T-cell (primary cell): ENCODE results near the gene LGALS12. TPM values are rescaled to one million over a fixed set of nuclear protein-coding genes. Genes with fewer than 3 reads are reported as not detected.
A peak's percentile ranks its signal among the peaks of the same experiment; 100 is the strongest.

Experiments
- ATAC-seq, 4 experiments: fragments of 200-7000 bp in 3 of 4; fragments of 150-1000 bp in 1 of 4; cut with Tn5 transposase; replicated peaks in 1 of 4; 1 replicate in 3 of 4; 2 replicates in 1 of 4; pipeline ENCODE4 v1.10.0; 2021; ENCODE audit warnings: moderate library complexity in 3 of 4, mild to moderate bottlenecking in 2 of 4, moderate number of reproducible peaks in 1 of 4
- CTCF ChIA-PET, 2 donors: fragments of 300-600 bp; sonication (Branson Sonifier 250); formaldehyde crosslinking; loops; one replicate each; lab custom pipeline; 2022; ENCODE audit warnings: antibody characterized with exemption in 2 of 2; lab: Charles Lee
- POLR2A ChIA-PET, 2 donors: fragments of 300-600 bp; sonication (Branson Sonifier 250); formaldehyde crosslinking; loops; one replicate each; lab custom pipeline; 2022; ENCODE audit warnings: antibody characterized with exemption in 2 of 2; lab: Charles Lee
- DNase-seq, 35 experiments: peaks; one replicate each; pipeline versions ENCODE4 v3.0.0 to v3.0.0-alpha.2; 2013 to 2023
- H3K27ac ChIP-seq: one replicate; pipeline ENCODE4 v1.5.1; 2013; ENCODE audit warnings: low read length
- H3K27me3 ChIP-seq, 2 experiments: replicated peaks in 1 of 2; 1 replicate in 1 of 2; 2 replicates in 1 of 2; pipeline versions ENCODE4 v1.6.1 to v1.7.0; 2013; ENCODE audit warnings: low read length in 1 of 2, mixed read lengths in 1 of 2; ENCODE audit not compliant: control insufficient read depth in 2 of 2, insufficient read depth in 2 of 2; ENCODE audit errors: extremely low read depth in 1 of 2
- H3K36me3 ChIP-seq, 2 donors: 1 replicate in 1 of 2; 2 replicates in 1 of 2; pipeline versions ENCODE4 v1.6.1 to v1.7.0; 2013; ENCODE audit warnings: low read length in 1 of 2; ENCODE audit not compliant: control insufficient read depth in 2 of 2, insufficient read depth in 1 of 2; ENCODE audit errors: extremely low read depth in 1 of 2
- H3K4me1 ChIP-seq, 2 experiments: 1 replicate in 1 of 2; 2 replicates in 1 of 2; pipeline versions ENCODE4 v1.6.1 to v1.7.0; 2013; ENCODE audit warnings: low read length in 2 of 2, mixed read lengths in 1 of 2; ENCODE audit not compliant: insufficient read depth in 2 of 2, control insufficient read depth in 1 of 2; ENCODE audit errors: extremely low read depth in 1 of 2
- H3K4me3 ChIP-seq, 2 donors: 1 replicate in 1 of 2; 2 replicates in 1 of 2; pipeline versions ENCODE4 v1.5.1 to v1.7.0; 2013; ENCODE audit warnings: mild to moderate bottlenecking in 2 of 2, low read length in 1 of 2, moderate library complexity in 1 of 2; ENCODE audit not compliant: control insufficient read depth in 1 of 2; ENCODE audit errors: extremely low read depth in 1 of 2
- H3K9me3 ChIP-seq: 2 replicates; pipeline ENCODE4 v1.7.0; 2013
- H3K27ac Mint-ChIP-seq, 2 donors: one replicate each; pipeline ENCODE4 v1.8.0; 2020 to 2021; ENCODE audit warnings: mild to moderate bottlenecking in 2 of 2, mixed read lengths in 2 of 2
- H3K27me3 Mint-ChIP-seq, 2 donors: one replicate each; pipeline ENCODE4 v1.8.0; 2021 to 2022; ENCODE audit warnings: mixed read lengths in 2 of 2
- H3K36me3 Mint-ChIP-seq: one replicate; pipeline ENCODE4 v1.8.0; 2021; ENCODE audit warnings: mixed read lengths
- H3K4me1 Mint-ChIP-seq, 3 donors: one replicate each; pipeline ENCODE4 v1.8.0; 2020 to 2022; ENCODE audit warnings: mixed read lengths in 3 of 3, mild to moderate bottlenecking in 1 of 3
- H3K4me3 Mint-ChIP-seq, 3 donors: one replicate each; pipeline ENCODE4 v1.8.0; 2020 to 2022; ENCODE audit warnings: mild to moderate bottlenecking in 3 of 3, mixed read lengths in 3 of 3, moderate library complexity in 3 of 3
- H3K9me3 Mint-ChIP-seq, 3 donors: one replicate each; pipeline ENCODE4 v1.8.0; 2020 to 2022; ENCODE audit warnings: mixed read lengths in 3 of 3
- WGBS: methylation state at CpG from one replicate; pipeline ENCODE4 v1.1.5; 2013; ENCODE audit warnings: missing lambda C conversion rate; ENCODE audit not compliant: insufficient coverage; 5-methylcytosine and 5-hydroxymethylcytosine counted together
- total RNA-seq, 35 experiments: library from RNA in 6 of 35; stranded (reverse) in 6 of 35; fragments of 120-200 nt in 1 of 35; gene quantifications; one replicate each; pipeline versions ENCODE4 v1.2.1 to v1.2.4 and lab custom pipeline; 2013 to 2026

Gene LGALS12, protein sequence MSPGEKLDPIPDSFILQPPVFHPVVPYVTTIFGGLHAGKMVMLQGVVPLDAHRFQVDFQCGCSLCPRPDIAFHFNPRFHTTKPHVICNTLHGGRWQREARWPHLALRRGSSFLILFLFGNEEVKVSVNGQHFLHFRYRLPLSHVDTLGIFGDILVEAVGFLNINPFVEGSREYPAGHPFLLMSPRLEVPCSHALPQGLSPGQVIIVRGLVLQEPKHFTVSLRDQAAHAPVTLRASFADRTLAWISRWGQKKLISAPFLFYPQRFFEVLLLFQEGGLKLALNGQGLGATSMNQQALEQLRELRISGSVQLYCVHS
- total RNA-seq (not detected), total RNA-seq (lab: John Stamatoyannopoulos, UW) (0 to 0.55 (median 0) reads per million in 29 experiments)
- 0.09 TPM for total RNA-seq (2013)

DNA sequence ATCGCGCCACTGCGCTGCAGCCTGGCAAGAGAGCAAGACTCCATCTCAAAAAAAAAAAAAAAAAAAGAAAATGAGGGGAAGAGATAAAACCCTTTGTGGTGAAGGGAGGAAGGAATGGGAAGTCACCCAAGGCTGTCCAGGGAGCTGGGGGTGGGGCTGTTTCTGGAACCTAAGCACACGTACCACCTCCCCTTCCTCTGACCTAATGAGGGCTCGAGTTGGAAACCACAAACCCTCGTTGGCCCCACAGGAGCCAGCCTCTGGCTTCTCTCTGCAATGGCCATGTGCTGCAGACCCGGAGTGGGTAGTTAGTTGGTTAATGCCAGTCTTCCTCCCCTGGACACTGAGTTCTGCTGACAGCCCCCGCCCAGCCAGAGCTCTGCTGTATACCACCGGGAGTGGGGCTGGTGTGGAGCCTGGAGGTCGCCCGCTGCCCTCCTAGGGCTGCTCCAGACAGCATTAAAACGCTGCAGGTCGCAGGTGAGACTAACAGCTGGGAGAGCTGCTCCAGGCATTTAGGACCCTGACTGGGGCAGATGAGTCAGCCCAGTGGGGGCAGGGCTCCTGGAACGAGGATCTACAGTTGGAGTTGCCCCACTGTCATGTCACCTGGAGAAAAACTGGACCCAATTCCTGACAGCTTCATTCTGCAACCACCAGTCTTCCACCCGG lies at the start of gene LGALS12:
LGALS12 (plus strand) TSS at position 228 of the 672 bp plus-strand sequence; CDS start at position 603, 375 bp downstream.
- no peaks in the 10 kb centered on the region for H3K27me3 Mint-ChIP-seq
- no peak within 1 kb of the TSS for H3K27ac ChIP-seq
- POLR2A ChIA-PET: no interaction called here
- ATAC-seq: no peak
- 60% methylated on average over 6 of the region's 15 CpGs for WGBS
- H3K36me3 Mint-ChIP-seq: no peaks in the 10 kb centered on the region
- H3K4me3 Mint-ChIP-seq: peak within 1 kb of the TSS in 1 of 3 donors; percentile 36
- H3K4me1 ChIP-seq: peaks cover 0 to 16% of the 10 kb centered on the region in 2 experiments
- H3K4me3 ChIP-seq: no peak within 1 kb of the TSS
- no peak within 1 kb of the TSS for H3K27ac Mint-ChIP-seq
- H3K27me3 ChIP-seq: peaks cover 0 to 5% of the 10 kb centered on the region in 2 experiments
- peaks cover 8 to 22% (median 15%) of the 10 kb centered on the region in 3 donors for H3K4me1 Mint-ChIP-seq
- no peaks in the 10 kb centered on the region for H3K9me3 ChIP-seq
- no peaks in the 10 kb centered on the region for H3K36me3 ChIP-seq
- DNase-seq: peak in 1 of 35 experiments; percentile 23
- CTCF ChIA-PET: no interaction called here
- H3K9me3 Mint-ChIP-seq: no peaks in the 10 kb centered on the region

DNA sequence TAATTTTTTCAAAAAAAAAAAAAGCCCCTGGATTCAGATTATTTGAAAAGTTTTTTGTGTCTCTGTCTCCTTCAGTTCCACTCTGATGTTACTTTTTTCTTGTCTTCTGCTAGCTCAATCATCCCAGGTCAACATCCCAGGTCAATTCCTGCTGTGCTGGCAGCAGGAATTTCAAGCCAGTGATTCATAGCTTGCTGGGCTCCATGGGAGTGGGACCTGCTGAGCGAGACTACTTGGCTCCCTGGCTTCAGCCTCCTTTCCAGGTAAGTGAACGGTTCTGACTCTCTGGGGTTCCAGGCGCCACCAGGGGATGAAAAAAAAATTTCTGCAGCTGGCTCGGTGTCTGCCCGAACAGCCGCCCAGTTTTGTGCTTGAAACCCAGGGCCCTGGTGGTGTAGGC lies 46.3 kb upstream of the LGALS12 start:
- H3K4me1 ChIP-seq: no peaks in the 10 kb centered on the region
- Mint-ChIP-seq H3K27me3 (peaks cover 6% of the 10 kb centered on the region in 2 donors), H3K27ac (no peak overlapping the region), H3K36me3 (no peaks in the 10 kb centered on the region), H3K4me3 (no peak overlapping the region), H3K4me1 (no peaks in the 10 kb centered on the region), H3K9me3 (no peaks in the 10 kb centered on the region)
- no peaks in the 10 kb centered on the region for H3K9me3 ChIP-seq
- WGBS: 76% methylated on average over 6 of the region's 6 CpGs
- POLR2A ChIA-PET: no interaction called here
- DNase-seq (no peak), ATAC-seq (no peak)
- CTCF ChIA-PET: no interaction called here
- H3K4me3 ChIP-seq: no peak overlapping the region
- H3K36me3 ChIP-seq: no peaks in the 10 kb centered on the region
- H3K27me3 ChIP-seq: peaks cover 0 to 7% of the 10 kb centered on the region in 2 experiments
- H3K27ac ChIP-seq: no peak overlapping the region

DNA sequence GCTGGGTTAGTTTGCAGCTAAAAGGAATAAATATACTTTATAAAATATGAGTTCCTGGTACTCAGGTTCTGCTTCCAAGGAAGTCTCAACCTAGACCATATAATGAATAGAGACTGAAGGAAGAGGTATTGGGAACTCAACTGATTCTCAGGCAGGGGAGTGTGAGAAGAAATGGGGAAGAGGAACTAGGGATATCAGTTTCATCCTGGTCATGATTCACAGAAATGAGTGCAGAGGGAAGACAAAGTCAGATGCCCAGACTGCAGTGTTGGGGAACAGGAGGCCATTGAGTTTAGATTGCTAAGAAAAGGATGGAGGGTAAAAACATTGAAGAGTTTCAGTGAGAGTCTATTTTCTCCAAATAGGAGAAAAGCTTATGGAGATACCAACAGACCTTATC lies 43.7 kb upstream of the LGALS12 start:
- H3K4me1 ChIP-seq: no peaks in the 10 kb centered on the region
- H3K27ac ChIP-seq: no peak overlapping the region
- no peak for ATAC-seq
- no peaks in the 10 kb centered on the region for H3K36me3 ChIP-seq
- Mint-ChIP-seq H3K4me3 (no peak overlapping the region), H3K4me1 (no peaks in the 10 kb centered on the region), H3K27ac (no peak overlapping the region), H3K36me3 (no peaks in the 10 kb centered on the region), H3K9me3 (no peaks in the 10 kb centered on the region), H3K27me3 (peaks cover 8 to 14% of the 10 kb centered on the region in 2 donors)
- no peak for DNase-seq
- no peaks in the 10 kb centered on the region for H3K9me3 ChIP-seq
- H3K4me3 ChIP-seq: no peak overlapping the region
- CTCF ChIA-PET: no interaction called here
- peaks cover 0 to 20% of the 10 kb centered on the region in 2 experiments for H3K27me3 ChIP-seq
- POLR2A ChIA-PET: no interaction called here

DNA sequence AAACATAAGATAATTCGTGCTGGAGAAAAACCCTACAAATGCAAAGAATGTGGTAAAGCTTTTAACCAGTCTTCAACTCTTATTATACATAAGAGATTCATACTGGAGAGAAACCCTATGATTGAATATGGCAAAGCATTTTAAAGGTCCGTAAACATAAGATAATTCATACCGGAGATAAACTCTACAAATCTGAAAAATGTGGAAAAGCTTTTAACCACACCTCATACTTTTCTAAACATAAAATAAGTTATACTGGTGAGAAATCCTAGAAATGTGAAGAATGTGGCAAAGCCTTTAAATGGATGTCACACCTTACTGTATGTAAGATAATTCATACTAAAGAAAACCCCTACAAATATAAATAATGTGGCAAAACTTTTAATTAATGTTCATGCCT lies 35.6 kb upstream of the LGALS12 start:
- no CpG with 5 or more reads among the region's 3 CpGs for WGBS
- ChIA-PET POLR2A (no interaction called here), CTCF (no interaction called here)

DNA sequence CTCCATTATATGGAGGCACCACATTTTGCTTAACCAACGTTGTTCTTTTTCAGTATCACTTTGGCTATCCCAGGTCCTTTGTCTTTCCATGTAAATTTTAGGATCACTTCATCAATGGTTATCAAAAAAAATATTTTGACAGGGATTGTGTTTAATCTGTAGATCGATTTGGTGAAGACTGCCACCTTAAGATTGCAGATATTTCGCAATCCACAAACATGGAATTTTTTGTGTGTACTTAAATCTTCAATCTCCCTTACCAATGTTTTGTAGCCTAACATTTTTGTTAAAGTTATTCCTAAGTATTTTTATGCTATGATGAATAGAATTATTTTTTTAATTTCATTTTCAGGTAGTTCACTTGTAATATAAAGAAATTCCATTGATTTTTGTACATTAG lies 33.5 kb upstream of the LGALS12 start:
- Histone ChIP-seq H3K4me1 (no peaks in the 10 kb centered on the region), H3K27me3 (peaks cover 2 to 9% of the 10 kb centered on the region in 2 experiments), H3K4me3 (no peak overlapping the region), H3K36me3 (no peaks in the 10 kb centered on the region), H3K27ac (no peak overlapping the region), H3K9me3 (no peaks in the 10 kb centered on the region)
- DNase-seq: no peak
- H3K36me3 Mint-ChIP-seq: peaks cover 3% of the 10 kb centered on the region
- peaks cover 10 to 39% (median 25%) of the 10 kb centered on the region in 3 donors for H3K9me3 Mint-ChIP-seq
- H3K27me3 Mint-ChIP-seq: peaks cover 3 to 8% of the 10 kb centered on the region in 2 donors
- ChIA-PET CTCF (no interaction called here), POLR2A (no interaction called here)
- WGBS: no CpG with 5 or more reads among the region's 3 CpGs
- no peak for ATAC-seq
- H3K4me1 Mint-ChIP-seq: no peaks in the 10 kb centered on the region
- H3K27ac Mint-ChIP-seq: no peak overlapping the region
- H3K4me3 Mint-ChIP-seq: no peak overlapping the region

More for the DNA sequence above, 35.6 kb upstream of the LGALS12 start:
- H3K4me3 Mint-ChIP-seq: no peak overlapping the region
- no peak for ATAC-seq
- peaks cover 3 to 16% of the 10 kb centered on the region in 2 donors for H3K27me3 Mint-ChIP-seq
- no peaks in the 10 kb centered on the region for H3K4me1 ChIP-seq
- H3K27me3 ChIP-seq: peaks cover 2 to 19% of the 10 kb centered on the region in 2 experiments
- no peaks in the 10 kb centered on the region for H3K36me3 ChIP-seq
- no peak overlapping the region for H3K4me3 ChIP-seq
- no peaks in the 10 kb centered on the region for H3K4me1 Mint-ChIP-seq
- no peaks in the 10 kb centered on the region for H3K9me3 ChIP-seq
- H3K9me3 Mint-ChIP-seq: peaks cover 4 to 31% (median 17%) of the 10 kb centered on the region in 3 donors
- no peak for DNase-seq
- no peak overlapping the region for H3K27ac Mint-ChIP-seq
- H3K36me3 Mint-ChIP-seq: peaks cover 3% of the 10 kb centered on the region
- no peak overlapping the region for H3K27ac ChIP-seq

DNA sequence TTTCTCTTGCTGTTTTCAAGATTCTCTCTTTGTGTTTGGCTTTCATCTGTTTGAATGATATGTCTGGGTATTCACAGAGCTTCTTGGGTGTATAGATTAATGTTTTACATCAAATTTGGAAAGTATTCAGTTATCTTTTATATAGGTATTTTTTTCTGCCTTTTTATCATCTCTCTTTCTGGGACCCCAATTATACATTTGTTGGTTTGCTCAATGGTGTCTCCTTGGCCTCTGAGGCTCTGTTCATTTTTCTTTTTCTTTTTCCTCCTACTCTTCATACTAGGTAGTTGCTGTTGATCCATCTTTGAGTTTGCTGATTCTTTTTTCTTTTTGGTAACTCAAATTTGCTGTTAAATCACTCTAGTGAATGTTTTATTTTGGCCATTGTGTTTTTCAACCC lies 29.3 kb upstream of the LGALS12 start:
- H3K36me3 ChIP-seq: no peaks in the 10 kb centered on the region
- H3K27me3 Mint-ChIP-seq: peaks cover 3 to 4% of the 10 kb centered on the region in 2 donors
- H3K27ac ChIP-seq: no peak overlapping the region
- no peak overlapping the region for H3K4me3 Mint-ChIP-seq
- no peak for DNase-seq
- H3K9me3 Mint-ChIP-seq: peaks cover 6 to 13% (median 12%) of the 10 kb centered on the region in 3 donors
- H3K4me1 ChIP-seq: no peaks in the 10 kb centered on the region
- H3K27me3 ChIP-seq: peaks cover 0 to 6% of the 10 kb centered on the region in 2 experiments
- ChIA-PET CTCF (interaction anchor here in 1 of 2 donors (0.7 kb wide), 1 partner anchor 398 kb away, joined by 3 read pairs; no protein-coding TSS in a partner anchor), POLR2A (no interaction called here)
- no peaks in the 10 kb centered on the region for H3K4me1 Mint-ChIP-seq
- no peaks in the 10 kb centered on the region for H3K9me3 ChIP-seq
- no peak overlapping the region for H3K27ac Mint-ChIP-seq
- H3K36me3 Mint-ChIP-seq: no peaks in the 10 kb centered on the region
- ATAC-seq: no peak
- H3K4me3 ChIP-seq: no peak overlapping the region
